GM06990 (cell line): Measurements from ENCODE around the gene S100A10.

ENCODE experiments used
- DNase-seq: peaks from one replicate; pipeline ENCODE4 v3.0.0-alpha.2; 2011; ENCODE audit not compliant: insufficient read length; ENCODE audit errors: extremely low read depth
- H3K27me3 ChIP-seq: replicated peaks from 2 replicates; pipeline ENCODE4 v1.6.0; 2011; ENCODE audit warnings: low read length; ENCODE audit not compliant: control insufficient read depth, insufficient read depth
- H3K36me3 ChIP-seq: 2 replicates; pipeline ENCODE4 v1.5.1; 2011; ENCODE audit warnings: low read length; ENCODE audit not compliant: control insufficient read depth, insufficient read depth
- H3K4me3 ChIP-seq: replicated peaks from 2 replicates; pipeline ENCODE4 v1.5.1; 2011; ENCODE audit warnings: low read depth, mild to moderate bottlenecking, control low read depth, low read length
- CTCF ChIP-seq: IDR thresholded peaks from 2 replicates; pipeline ENCODE4 v1.5.1; 2011; ENCODE audit warnings: low read length, control low read depth, mild to moderate bottlenecking, inconsistent platforms; ENCODE audit not compliant: insufficient read depth, poor library complexity, severe bottlenecking

S100A10 gene

DNA sequence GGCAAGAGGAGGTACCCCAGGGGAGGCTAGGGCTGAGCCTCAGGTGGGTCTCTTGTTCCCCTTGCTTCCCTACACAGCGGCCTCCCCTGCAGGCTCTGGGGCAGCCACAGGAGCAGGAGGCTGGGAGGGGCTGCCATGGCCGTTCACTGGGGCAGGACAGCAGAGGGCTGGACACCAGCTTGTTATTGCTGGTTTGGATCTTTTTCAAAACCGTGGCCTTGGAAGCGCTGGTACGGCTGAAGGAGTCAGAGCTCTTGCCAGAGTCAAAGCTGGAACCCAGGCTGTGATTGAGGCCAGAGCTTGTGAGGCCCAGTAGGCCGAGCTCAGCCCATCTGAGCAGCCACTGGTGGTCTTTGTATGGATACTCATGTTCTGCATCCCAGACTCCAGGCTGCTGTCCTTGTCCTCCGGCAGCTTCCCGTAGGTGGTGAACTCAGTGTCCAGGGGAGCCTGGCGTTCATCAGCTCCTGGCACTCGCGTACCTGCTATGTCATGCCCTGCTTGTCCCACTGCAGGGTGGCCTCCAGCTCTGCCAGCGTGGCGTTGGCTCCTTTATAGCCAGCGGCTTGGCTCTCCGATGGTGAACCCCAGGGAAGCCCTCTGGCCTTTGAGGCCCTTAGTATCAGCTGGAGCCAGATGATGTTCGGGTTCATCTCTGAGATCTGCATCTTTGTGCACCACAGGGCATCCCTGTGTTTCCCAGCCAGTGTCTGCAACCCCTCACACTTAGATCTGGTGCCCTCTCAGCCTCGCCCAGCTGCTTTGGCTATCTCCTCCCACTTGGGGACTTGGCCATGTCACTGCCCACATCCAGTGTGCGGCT is 44.1 kb downstream of the S100A10 start:
- TF ChIP-seq CTCF = no peak
- H3K27me3 ChIP-seq = peaks cover 2% of the 10 kb centered on the region

GRCh38 chr1:151948506-151948905 is 45.2 kb downstream of the S100A10 start:
- Histone ChIP-seq H3K27me3 (peaks cover 2% of the 10 kb centered on the region), H3K4me3 (no peak overlapping the region), H3K36me3 (no peaks in the 10 kb centered on the region)
- no peak for TF ChIP-seq CTCF
- no peak for DNase-seq

More for the DNA sequence above, 44.1 kb downstream of the S100A10 start:
- Histone ChIP-seq H3K4me3 (no peak overlapping the region), H3K36me3 (no peaks in the 10 kb centered on the region)
- DNase-seq = no peak

GRCh38 chr1:151947140-151947539 is 46.5 kb downstream of the S100A10 start:
- no peak for DNase-seq
- Histone ChIP-seq H3K36me3 (no peaks in the 10 kb centered on the region), H3K4me3 (no peak overlapping the region), H3K27me3 (peaks cover 2% of the 10 kb centered on the region)
- TF ChIP-seq CTCF = no peak

DNA sequence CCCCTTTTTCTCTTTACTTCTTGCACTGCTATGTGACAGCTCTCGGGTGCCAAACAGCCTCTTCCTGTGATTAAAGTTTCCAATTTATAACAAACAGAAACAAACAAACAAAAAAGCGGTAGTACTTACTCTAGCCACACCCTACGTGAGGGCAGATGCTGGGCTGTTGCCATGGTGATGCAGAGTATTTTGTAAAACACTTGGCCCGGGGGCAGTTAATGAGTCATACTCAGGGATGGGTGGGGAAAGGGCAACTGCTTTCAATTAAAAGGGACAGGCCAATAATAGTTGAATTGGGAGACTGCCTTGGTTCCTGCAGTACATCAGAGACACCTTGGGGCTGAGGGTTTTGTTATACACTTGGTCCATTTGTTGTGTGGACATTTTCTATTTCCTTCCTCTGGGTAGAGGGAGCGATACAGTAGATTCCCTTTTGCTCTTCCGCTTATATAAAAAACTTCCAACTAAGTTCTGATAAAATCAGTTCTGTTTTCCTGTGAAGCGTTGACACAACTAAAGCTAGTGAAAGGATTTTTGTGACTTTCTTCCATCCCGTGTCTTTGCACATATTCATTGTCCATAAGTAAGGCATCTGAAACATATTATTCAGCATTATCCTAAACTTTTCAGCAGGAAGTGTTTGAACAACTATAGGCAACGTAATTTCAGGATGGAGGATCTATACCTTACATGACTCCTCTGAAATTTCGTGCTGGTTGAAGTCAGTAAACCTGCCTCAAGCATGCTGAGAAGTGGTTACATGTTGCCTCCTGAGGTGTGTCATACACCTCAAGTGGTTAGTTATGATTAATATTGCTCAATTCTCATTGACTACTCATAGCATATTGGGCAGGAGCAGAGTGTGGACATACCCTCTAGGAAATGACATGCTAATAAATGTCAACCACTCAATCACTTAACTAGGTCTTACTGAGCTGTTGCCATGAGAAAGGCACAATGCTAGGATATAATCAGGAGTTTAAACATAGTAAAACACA is 47.6 kb downstream of the S100A10 start:
- Histone ChIP-seq H3K27me3 (peaks cover 2% of the 10 kb centered on the region), H3K4me3 (no peak overlapping the region), H3K36me3 (no peaks in the 10 kb centered on the region)
- DNase-seq = peak; percentile 24
- TF ChIP-seq CTCF = no peak

DNA sequence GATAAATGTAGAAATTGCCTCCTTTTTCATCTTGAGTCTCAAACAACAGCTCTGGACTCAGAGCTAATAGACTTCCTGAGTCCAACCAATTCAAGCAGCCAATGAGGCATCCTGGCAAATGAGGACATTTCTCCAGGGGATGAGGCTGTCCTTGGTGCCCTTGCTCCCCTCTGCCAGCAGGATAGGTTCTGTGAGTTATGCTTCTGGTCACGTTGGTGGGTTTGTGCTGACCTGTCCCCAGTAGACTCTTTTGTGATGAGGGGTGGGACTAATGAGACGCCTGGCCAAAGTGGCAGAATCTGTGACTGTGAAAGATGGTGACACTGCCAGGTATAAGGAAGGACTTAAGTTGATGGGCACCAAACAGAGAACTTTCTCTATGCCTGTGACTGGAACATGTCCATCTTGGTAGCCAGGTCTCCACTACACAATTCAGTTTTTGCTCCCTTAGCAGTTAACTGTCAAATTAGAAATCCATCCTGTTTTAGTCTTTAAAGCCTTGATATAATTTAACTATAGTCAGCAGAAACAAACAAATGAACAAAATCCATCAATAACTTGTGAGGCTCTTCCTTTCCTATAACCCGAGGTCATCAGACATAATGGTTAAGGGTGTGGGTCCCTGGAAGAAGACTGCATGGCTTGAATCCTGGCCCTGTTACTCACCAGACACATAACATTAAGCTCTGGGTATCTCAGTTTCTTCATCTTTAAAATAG is 48.6 kb downstream of the S100A10 start:
- no peak for TF ChIP-seq CTCF
- Histone ChIP-seq H3K4me3 (no peak overlapping the region), H3K36me3 (no peaks in the 10 kb centered on the region), H3K27me3 (peaks cover 2% of the 10 kb centered on the region)
- DNase-seq = no peak
